Epithelial cell of proximal tubule (primary cell): ENCODE data around the gene SP110. TPM values are rescaled to one million over a fixed set of nuclear protein-coding genes. Genes with fewer than 3 reads are reported as not detected.
"Not testable (repeated sequence)": the region's sequence is repeated elsewhere in the genome, so short reads cannot be mapped to it uniquely, and the experiment has no call there.

Experiments
- DNase-seq: peaks from one replicate; pipeline ENCODE4 v3.0.0-alpha.2; 2011; ENCODE audit warnings: low read depth
- H3K4me3 ChIP-seq: 2 replicates; pipeline ENCODE4 v1.5.1; 2011; ENCODE audit warnings: low read depth, mild to moderate bottlenecking, low read length
- CTCF ChIP-seq: conservative IDR thresholded peaks from 2 replicates; pipeline ENCODE4 v1.5.1; 2012; ENCODE audit warnings: low read depth, mild to moderate bottlenecking, low read length
- total RNA-seq: library from RNA; depleted of rRNA; stranded (reverse); fragments of >200 nt; gene quantifications from 2 replicates; pipeline ENCODE4 v1.2.3, GENCODE V29; 2015

SP110 gene
- total RNA-seq, 1 donor from 2014 or later: 10.1 TPM

GRCh38 chr2:230130668-230131364 is 89.0 kb downstream of the SP110 start:
- H3K4me3 ChIP-seq: no peak overlapping the region
- peak; percentile 31 for DNase-seq
- TF ChIP-seq CTCF: no peak

DNA sequence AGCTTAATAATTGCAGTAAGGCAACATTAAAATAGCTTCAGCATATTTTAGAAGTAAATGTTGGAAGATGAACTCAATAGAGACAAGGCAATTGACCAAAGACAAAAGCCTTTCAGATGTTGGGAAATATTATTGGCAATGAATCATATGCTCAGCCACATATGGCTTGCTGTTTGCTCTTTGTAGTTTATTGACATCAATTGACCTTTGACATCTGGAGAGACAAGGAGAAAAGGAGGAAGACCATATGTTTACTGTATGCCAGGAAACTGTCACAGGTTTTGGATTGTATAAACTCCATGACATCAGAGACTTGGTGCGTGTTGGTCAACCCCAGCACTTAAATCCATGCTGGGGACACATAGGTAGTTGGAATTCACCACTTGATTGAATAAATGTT is 90.4 kb downstream of the SP110 start:
- no peak for TF ChIP-seq CTCF
- no peak for DNase-seq
- no peak overlapping the region for H3K4me3 ChIP-seq

DNA sequence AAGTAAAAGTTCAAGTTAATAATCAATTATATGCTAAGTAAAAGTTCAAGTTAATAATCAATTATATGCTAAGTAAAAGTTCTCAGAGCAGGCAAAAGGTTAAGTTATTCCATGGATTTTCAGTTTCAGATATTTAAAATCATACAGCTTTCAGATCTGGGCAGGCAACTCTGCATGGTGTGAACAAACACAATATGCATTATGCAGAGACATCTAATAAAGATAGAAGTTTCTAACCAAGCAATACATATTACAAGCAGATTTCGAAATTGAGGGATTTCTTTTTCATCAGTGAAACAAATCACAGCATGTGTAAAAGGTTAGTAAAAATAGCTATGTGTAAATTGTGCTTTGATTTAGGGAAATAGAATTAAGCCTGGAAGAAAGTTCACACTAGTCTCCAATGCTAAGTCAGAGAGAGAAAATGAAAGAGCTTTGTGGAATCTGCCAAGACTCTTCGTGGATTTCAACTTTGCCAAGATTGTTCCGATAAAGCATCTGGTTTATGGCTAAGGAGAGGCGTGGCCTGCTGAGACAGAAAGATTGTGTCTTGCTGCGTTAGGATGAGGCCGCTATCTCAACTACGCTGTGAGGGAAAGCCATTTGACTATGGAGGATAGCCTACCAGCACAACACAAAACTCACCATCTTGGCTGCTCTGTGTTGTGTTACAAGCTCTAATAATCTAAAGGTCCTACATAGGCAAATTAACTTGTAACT is 91.0 kb downstream of the SP110 start:
- no peak for DNase-seq
- H3K4me3 ChIP-seq: no peak overlapping the region
- no peak for TF ChIP-seq CTCF

- no peak for TF ChIP-seq CTCF
- H3K4me3 ChIP-seq: no peak overlapping the region
- DNase-seq: no peak
These were observed 92.6 kb downstream of the SP110 start for GRCh38 chr2:230127195-230127594.

DNA sequence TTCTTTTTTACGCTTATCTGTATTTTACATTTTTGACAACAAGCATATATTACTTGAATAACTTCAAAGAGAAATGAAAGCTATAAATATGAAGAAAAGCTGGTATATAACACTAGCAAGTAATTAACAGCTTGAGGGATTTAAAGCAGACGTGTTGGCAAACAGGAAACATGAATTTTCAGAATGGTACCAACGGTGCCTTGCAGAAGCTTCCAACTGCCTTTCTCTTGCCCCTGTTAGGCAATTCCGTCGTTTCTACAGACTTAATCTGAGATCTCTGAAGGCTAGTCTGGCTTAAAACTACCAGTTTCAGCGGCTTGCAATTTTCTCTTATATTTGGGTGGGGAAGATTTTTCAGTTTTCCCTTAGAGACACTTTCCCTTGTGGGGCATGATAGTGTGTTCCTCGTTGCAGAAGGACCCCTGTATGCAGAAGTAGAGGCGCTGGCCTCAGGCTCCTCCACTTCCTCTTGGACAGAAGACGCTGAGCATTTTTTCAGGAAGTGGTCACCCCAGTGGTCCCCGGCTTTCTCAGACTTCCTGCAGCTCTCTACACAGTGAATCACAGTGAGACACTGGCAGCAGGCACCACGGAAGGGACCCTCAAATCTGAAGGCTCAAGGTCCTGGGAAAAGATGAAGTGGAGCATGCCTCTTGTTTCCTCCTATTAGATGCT is 94.9 kb downstream of the SP110 start:
- no peak for TF ChIP-seq CTCF
- no peak for DNase-seq

GRCh38 chr2:230124235-230124634 is 95.5 kb downstream of the SP110 start:
- TF ChIP-seq CTCF: no peak
- no peak overlapping the region for H3K4me3 ChIP-seq
- no peak for DNase-seq

More for the DNA sequence above, 94.9 kb downstream of the SP110 start:
- no peak overlapping the region for H3K4me3 ChIP-seq

DNA sequence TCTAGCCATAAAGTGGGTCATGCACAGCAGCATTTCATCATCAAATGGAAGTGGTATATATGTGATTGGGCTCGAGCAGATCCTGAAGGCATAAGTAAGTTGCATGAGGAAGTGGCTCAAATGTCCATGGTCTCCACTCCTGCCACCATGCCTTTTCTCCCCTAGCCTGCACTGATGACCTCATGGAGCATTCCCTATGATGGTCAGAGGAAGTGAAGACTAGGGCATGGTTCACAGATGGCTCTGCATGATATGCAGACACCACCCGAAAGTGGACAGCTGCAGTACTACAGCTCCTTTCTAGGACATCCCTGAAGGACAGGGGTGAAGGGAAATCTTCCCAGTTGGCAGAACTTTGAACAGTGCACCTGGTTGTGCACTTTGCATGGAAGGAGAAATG is 99.4 kb downstream of the SP110 start:
- not testable (repeated sequence) for DNase-seq, H3K4me3 ChIP-seq

GRCh38 chr2:230119827-230120226 is 100.0 kb downstream of the SP110 start:
- not testable (repeated sequence) for DNase-seq, H3K4me3 ChIP-seq
